Measurements from ENCODE around the gene HRK.

HRK gene

GRCh38 chr12:116808113-116809105, 72.8 kb downstream of the HRK start:
- H3K4me3 ChIP-seq (ENCODE audit: low read length): no peak overlapping the region
- no peaks in the 10 kb centered on the region for H3K4me1 ChIP-seq (ENCODE audit: control insufficient read depth, insufficient read depth, low read length)
- H3K36me3 ChIP-seq (ENCODE audit: insufficient read depth, low read length): no peaks in the 10 kb centered on the region
- no peaks in the 10 kb centered on the region for H3K27me3 ChIP-seq (ENCODE audit: control insufficient read depth, insufficient read depth, low read length)
- H3K9me3 ChIP-seq (replicated peaks; ENCODE audit: low read length): no peaks in the 10 kb centered on the region
- H3K4me2 ChIP-seq (ENCODE audit: low read length): no peak overlapping the region
- H3K9ac ChIP-seq (ENCODE audit: low read depth, low read length): no peak overlapping the region

DNA sequence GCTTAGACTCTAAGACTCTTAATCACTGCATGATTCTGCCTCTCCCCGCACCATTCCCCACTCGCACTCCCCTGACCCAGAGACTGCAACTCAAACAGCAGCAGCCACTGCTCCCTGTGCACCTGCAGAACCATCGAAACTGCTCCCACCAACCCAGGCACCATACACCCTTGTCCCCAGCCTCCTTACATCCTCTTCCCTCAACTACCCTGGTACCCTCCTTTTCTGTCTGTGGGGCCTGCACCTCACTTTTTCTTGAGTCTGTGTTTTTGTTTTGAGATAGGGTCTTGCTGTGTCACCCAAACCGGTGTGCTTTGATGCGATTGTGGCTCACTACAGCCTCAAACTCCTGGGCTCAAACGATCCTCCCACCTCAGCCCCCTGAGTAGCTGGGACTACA, 73.7 kb downstream of the HRK start:
- Histone ChIP-seq H3K4me1 (ENCODE audit: control insufficient read depth, insufficient read depth, low read length) (no peaks in the 10 kb centered on the region), H3K36me3 (ENCODE audit: insufficient read depth, low read length) (no peaks in the 10 kb centered on the region), H3K9me3 (replicated peaks; ENCODE audit: low read length) (no peaks in the 10 kb centered on the region), H3K4me3 (ENCODE audit: low read length) (no peak overlapping the region), H3K27me3 (ENCODE audit: control insufficient read depth, insufficient read depth, low read length) (no peaks in the 10 kb centered on the region), H3K4me2 (ENCODE audit: low read length) (no peak overlapping the region), H3K9ac (ENCODE audit: low read depth, low read length) (no peak overlapping the region)

- Histone ChIP-seq H3K4me3 (ENCODE audit: low read length) (no peak overlapping the region), H3K9ac (ENCODE audit: low read depth, low read length) (no peak overlapping the region), H3K9me3 (replicated peaks; ENCODE audit: low read length) (no peaks in the 10 kb centered on the region), H3K27me3 (ENCODE audit: control insufficient read depth, insufficient read depth, low read length) (no peaks in the 10 kb centered on the region), H3K4me2 (ENCODE audit: low read length) (no peak overlapping the region), H3K36me3 (ENCODE audit: insufficient read depth, low read length) (no peaks in the 10 kb centered on the region), H3K4me1 (ENCODE audit: control insufficient read depth, insufficient read depth, low read length) (no peaks in the 10 kb centered on the region)
Measured at GRCh38 chr12:116806845-116807440, 74.3 kb downstream of the HRK start.

Data from skeletal muscle satellite cell (primary cell).